Peyer's patch (tissue), 4 donors: ENCODE data around the gene STK32C.

ENCODE experiments used
- CTCF ChIP-seq, 6 experiments: fragments of 450-650 bp in 4 of 6; fragments of 200-600 bp in 2 of 6; sonication (generic) in 1 of 6; IDR thresholded peaks; one replicate each; pipeline ENCODE4 v1.5.1; 2017 to 2019; ENCODE audit warnings: antibody characterized with exemption in 6 of 6, mild to moderate bottlenecking in 3 of 6, moderate library complexity in 1 of 6
- POLR2A ChIP-seq, 2 donors: fragments of 450-650 bp; IDR thresholded peaks; one replicate each; pipeline ENCODE4 v1.5.1; 2017; ENCODE audit warnings: antibody characterized with exemption in 2 of 2, mild to moderate bottlenecking in 2 of 2, moderate library complexity in 2 of 2

GRCh38 chr10:132198068-132198370, 109.7 kb downstream of the STK32C start:
- no peak for TF ChIP-seq POLR2A (IDR thresholded peaks at IDR 0.05)
- no peak for TF ChIP-seq CTCF (IDR thresholded peaks at IDR 0.05)
